Natural killer cell (primary cell): ENCODE measurements around the gene CCDC187. TPM values are rescaled to one million over a fixed set of nuclear protein-coding genes. Genes with fewer than 3 reads are reported as not detected.

Experiments
- ATAC-seq, 3 donors: fragments of 150-1000 bp in 2 of 3; fragments of 200-7000 bp in 1 of 3; cut with Tn5 transposase; 1 replicate in 1 of 3; 2 replicates in 2 of 3; pipeline ENCODE4 v1.10.0; 2021; ENCODE audit warnings: mild to moderate bottlenecking in 2 of 3, moderate library complexity in 2 of 3
- DNase-seq, 2 donors: peaks; one replicate each; pipeline versions ENCODE4 v3.0.0 to v3.0.0-alpha.2; 2013 to 2021; ENCODE audit warnings: mixed read lengths in 1 of 2
- H3K27ac ChIP-seq: one replicate; pipeline ENCODE4 v1.5.1; 2013; ENCODE audit warnings: mild to moderate bottlenecking, low read length
- H3K27me3 ChIP-seq: one replicate; pipeline ENCODE4 v1.6.1; 2013; ENCODE audit warnings: low read length; ENCODE audit not compliant: control insufficient read depth, insufficient read depth
- H3K36me3 ChIP-seq: one replicate; pipeline ENCODE4 v1.6.1; 2013; ENCODE audit warnings: low read length; ENCODE audit not compliant: control insufficient read depth, insufficient read depth
- H3K4me1 ChIP-seq: one replicate; pipeline ENCODE4 v1.6.1; 2013; ENCODE audit warnings: low read length; ENCODE audit not compliant: control insufficient read depth, insufficient read depth
- H3K4me3 ChIP-seq: one replicate; pipeline ENCODE4 v1.5.1; 2013; ENCODE audit warnings: low read length
- H3K9me3 ChIP-seq: one replicate; pipeline ENCODE4 v1.6.1; 2013; ENCODE audit warnings: low read length; ENCODE audit not compliant: control insufficient read depth, insufficient read depth
- H3K27ac Mint-ChIP-seq, 2 donors: one replicate each; pipeline ENCODE4 v1.8.0; 2022; ENCODE audit warnings: mild to moderate bottlenecking in 2 of 2, mixed read lengths in 2 of 2, moderate library complexity in 1 of 2
- H3K27me3 Mint-ChIP-seq, 2 donors: one replicate each; pipeline ENCODE4 v1.8.0; 2022; ENCODE audit warnings: low read depth in 2 of 2, mixed read lengths in 2 of 2
- H3K36me3 Mint-ChIP-seq: one replicate; pipeline ENCODE4 v1.8.0; 2022; ENCODE audit warnings: mixed read lengths
- H3K4me1 Mint-ChIP-seq, 2 donors: one replicate each; pipeline ENCODE4 v1.8.0; 2022; ENCODE audit warnings: mixed read lengths in 2 of 2
- H3K4me3 Mint-ChIP-seq: one replicate; pipeline ENCODE4 v1.8.0; 2022; ENCODE audit warnings: mild to moderate bottlenecking, moderate library complexity, mixed read lengths
- H3K9me3 Mint-ChIP-seq, 2 donors: one replicate each; pipeline ENCODE4 v1.8.0; 2022; ENCODE audit warnings: mixed read lengths in 2 of 2
- WGBS: methylation state at CpG from one replicate; pipeline ENCODE4 v1.1.7; 2013; ENCODE audit warnings: missing lambda C conversion rate; ENCODE audit not compliant: insufficient coverage; 5-methylcytosine and 5-hydroxymethylcytosine counted together
- intact Hi-C: fragments of 100-400 bp; cut with micrococcal nuclease; formaldehyde crosslinking; loops from one replicate; pipeline ENCODE4 v1.14.2; 2022
- total RNA-seq, 4 donors: library from RNA; stranded (reverse); fragments of 120-200 nt in 1 of 4; gene quantifications; one replicate each; pipeline versions ENCODE4 v1.2.3 to v1.2.4, GENCODE V29; 2013 to 2022
- TF ChIP-seq, protein P1 (sequence below): fragments of 200-600 bp; IDR thresholded peaks from one replicate; pipeline ENCODE4 v1.8.0; 2022; ENCODE audit warnings: antibody characterized with exemption

Gene CCDC187
- total RNA-seq, 3 donors from 2014 or later (not counting 1 experiment from before 2014, with no cell fraction given) = 0.18 TPM; not detected in 2

DNA sequence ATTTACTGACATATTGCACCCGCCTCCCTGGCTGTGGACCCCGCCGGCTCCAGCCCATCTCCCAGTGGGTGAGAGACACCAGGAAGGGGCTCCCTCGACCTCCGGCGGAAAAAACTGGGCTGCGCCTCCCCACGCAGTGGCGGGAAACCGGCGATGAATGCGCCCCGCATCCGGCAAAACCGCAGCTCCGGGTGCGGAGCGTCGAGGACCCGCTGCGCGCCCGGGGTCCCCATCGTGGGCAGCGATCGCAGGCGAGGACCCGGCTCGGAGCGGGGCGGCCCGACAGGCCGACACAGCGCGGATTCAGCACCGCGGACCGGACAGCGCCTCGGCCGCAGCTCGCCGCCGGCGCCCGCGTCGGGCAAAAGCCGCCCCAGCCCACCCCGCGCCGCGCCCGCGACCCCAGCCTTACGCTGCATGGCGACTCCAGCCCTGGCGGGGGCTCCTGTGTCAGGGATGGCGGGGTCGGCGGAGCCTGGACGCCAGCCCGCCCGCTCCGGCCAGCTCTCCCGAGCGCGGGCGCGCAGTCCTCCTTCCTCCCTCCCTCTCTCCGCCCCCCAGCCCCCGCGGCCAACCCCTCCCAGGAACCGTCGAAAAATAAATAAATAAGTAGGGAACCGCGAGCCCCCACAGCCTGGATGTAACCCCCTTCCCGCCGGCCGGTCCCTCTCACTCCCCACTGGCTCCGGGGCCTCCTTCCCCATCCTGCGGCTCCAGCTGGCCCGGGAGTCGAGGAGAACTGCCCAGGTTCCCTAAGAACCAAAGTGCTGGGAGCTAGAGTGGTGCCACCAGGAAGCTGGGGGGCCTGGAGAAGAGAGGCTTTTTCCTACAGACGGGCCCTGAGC is 102.1 kb downstream of the CCDC187 start:
- H3K27me3 ChIP-seq = peaks cover 45% of the 10 kb centered on the region
- intact Hi-C loops = no loop called here
- H3K4me3 ChIP-seq = no peak overlapping the region
- H3K4me3 Mint-ChIP-seq = no peak overlapping the region
- 10% methylated on average over 85 of the region's 85 CpGs for WGBS
- no peak overlapping the region for H3K27ac ChIP-seq
- peaks cover 3% of the 10 kb centered on the region for H3K4me1 ChIP-seq
- ATAC-seq (peak in 2 of 3 donors; percentile 54 to 60), DNase-seq (peak in 1 of 2 donors; percentile 33)
- H3K4me1 Mint-ChIP-seq = peaks cover 4 to 7% of the 10 kb centered on the region in 2 donors
- no peaks in the 10 kb centered on the region for H3K9me3 Mint-ChIP-seq
- no peaks in the 10 kb centered on the region for H3K36me3 ChIP-seq
- TF ChIP-seq, protein P1, sequence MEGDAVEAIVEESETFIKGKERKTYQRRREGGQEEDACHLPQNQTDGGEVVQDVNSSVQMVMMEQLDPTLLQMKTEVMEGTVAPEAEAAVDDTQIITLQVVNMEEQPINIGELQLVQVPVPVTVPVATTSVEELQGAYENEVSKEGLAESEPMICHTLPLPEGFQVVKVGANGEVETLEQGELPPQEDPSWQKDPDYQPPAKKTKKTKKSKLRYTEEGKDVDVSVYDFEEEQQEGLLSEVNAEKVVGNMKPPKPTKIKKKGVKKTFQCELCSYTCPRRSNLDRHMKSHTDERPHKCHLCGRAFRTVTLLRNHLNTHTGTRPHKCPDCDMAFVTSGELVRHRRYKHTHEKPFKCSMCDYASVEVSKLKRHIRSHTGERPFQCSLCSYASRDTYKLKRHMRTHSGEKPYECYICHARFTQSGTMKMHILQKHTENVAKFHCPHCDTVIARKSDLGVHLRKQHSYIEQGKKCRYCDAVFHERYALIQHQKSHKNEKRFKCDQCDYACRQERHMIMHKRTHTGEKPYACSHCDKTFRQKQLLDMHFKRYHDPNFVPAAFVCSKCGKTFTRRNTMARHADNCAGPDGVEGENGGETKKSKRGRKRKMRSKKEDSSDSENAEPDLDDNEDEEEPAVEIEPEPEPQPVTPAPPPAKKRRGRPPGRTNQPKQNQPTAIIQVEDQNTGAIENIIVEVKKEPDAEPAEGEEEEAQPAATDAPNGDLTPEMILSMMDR = no peak
- H3K9me3 ChIP-seq = no peaks in the 10 kb centered on the region
- peaks cover 3 to 15% of the 10 kb centered on the region in 2 donors for H3K27me3 Mint-ChIP-seq
- H3K27ac Mint-ChIP-seq = no peak overlapping the region
- no peaks in the 10 kb centered on the region for H3K36me3 Mint-ChIP-seq

DNA sequence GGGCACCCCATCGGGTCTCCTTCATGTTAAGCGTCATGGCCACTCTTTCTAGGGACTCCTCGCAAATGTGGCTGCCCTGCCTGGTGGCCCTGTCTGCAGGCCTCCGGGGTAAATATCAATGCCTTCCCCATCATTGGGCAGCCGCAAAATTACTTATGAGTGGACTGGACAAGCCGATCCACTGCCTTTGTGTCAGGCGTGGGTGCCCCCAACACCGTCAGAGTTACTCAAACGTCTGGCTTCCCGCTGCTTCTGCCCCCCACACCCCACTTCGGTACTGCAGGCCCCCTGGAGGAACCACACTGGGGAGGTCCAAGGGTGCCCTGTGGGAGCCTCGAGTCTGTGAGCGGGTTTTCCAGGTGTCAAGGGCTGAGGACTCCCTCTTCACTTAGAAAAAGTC is 102.7 kb downstream of the CCDC187 start:
- H3K27ac Mint-ChIP-seq = no peak overlapping the region
- intact Hi-C loops = no loop called here
- Histone ChIP-seq H3K27ac (no peak overlapping the region), H3K4me3 (no peak overlapping the region), H3K27me3 (peaks cover 52% of the 10 kb centered on the region), H3K36me3 (no peaks in the 10 kb centered on the region), H3K4me1 (peaks cover 3% of the 10 kb centered on the region), H3K9me3 (no peaks in the 10 kb centered on the region)
- no peaks in the 10 kb centered on the region for H3K36me3 Mint-ChIP-seq
- H3K4me3 Mint-ChIP-seq = no peak overlapping the region
- H3K27me3 Mint-ChIP-seq = peaks cover 10 to 21% of the 10 kb centered on the region in 2 donors
- ATAC-seq (no peak), DNase-seq (no peak)
- WGBS = 53% methylated on average over 13 of the region's 13 CpGs
- H3K9me3 Mint-ChIP-seq = no peaks in the 10 kb centered on the region
- TF ChIP-seq, protein P1 = no peak
- H3K4me1 Mint-ChIP-seq = peaks cover 0 to 3% of the 10 kb centered on the region in 2 donors

DNA sequence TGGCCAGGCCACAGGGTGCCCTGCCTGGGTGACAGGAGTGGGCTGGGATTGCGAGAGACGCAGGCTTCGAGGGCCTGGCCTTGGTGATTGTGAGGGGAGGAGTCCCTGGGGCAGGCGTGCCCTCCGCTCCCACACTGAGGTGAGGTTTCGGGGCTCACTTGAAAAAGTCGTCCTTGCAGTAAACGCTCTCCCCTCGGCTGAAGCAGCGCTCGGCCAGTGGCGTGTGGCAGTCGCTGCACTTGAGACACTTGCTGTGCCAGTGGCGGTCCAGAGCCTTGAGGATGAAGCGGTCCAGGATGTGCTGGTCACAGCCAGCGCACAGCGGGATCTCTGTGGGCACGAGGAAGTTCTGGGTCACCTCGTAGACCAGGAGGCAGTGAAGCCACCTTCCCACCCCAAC is 103.5 kb downstream of the CCDC187 start:
- Mint-ChIP-seq H3K4me1 (no peaks in the 10 kb centered on the region), H3K9me3 (no peaks in the 10 kb centered on the region), H3K36me3 (no peaks in the 10 kb centered on the region), H3K27me3 (peaks cover 11 to 24% of the 10 kb centered on the region in 2 donors), H3K4me3 (no peak overlapping the region), H3K27ac (no peak overlapping the region)
- H3K27ac ChIP-seq = no peak overlapping the region
- peaks cover 56% of the 10 kb centered on the region for H3K27me3 ChIP-seq
- intact Hi-C loops = no loop called here
- 53% methylated on average over 19 of the region's 19 CpGs for WGBS
- ATAC-seq (no peak), DNase-seq (no peak)
- no peak overlapping the region for H3K4me3 ChIP-seq
- no peaks in the 10 kb centered on the region for H3K9me3 ChIP-seq
- no peaks in the 10 kb centered on the region for H3K36me3 ChIP-seq
- TF ChIP-seq, protein P1 = no peak
- peaks cover 3% of the 10 kb centered on the region for H3K4me1 ChIP-seq

Other genes starting within 250 kb of the CCDC187 start
- 10 to 100 TPM; 14.5 to 21.6 (median 21.2) TPM for gene NACC2, start 208.8 kb downstream of the CCDC187 start, total RNA-seq
- 10 to 100 TPM; 19.5 to 34.3 (median 33.6) TPM for gene TMEM250, start 185.2 kb downstream of the CCDC187 start, total RNA-seq
- under 1 TPM in 1 of 3 donors, not detected in 2; 0.38 TPM for gene LHX3, start 99.0 kb downstream of the CCDC187 start, total RNA-seq
- gene QSOX2, start 58.3 kb downstream of the CCDC187 start, total RNA-seq = 10 to 100 TPM; 10.8 to 16.7 (median 16.6) TPM
- 1 to 10 TPM; 2.6 to 4.2 (median 3.4) TPM for gene GPSM1, start 23.4 kb upstream of the CCDC187 start, total RNA-seq
- gene DNLZ, start 59.6 kb upstream of the CCDC187 start, total RNA-seq = 10 to 100 TPM; 24.6 to 34.8 (median 28.9) TPM
- 1 to 10 TPM; 1.6 to 4.2 (median 4.0) TPM for gene CARD9, start 69.6 kb upstream of the CCDC187 start, total RNA-seq
- gene SNAPC4, start 96.1 kb upstream of the CCDC187 start, total RNA-seq = 10 to 100 TPM in 1 of 3 donors, 1 to 10 TPM in 2; 9.0 to 11.3 (median 9.4) TPM
- gene ENTR1, start 106.5 kb upstream of the CCDC187 start, total RNA-seq = 10 to 100 TPM; 38.7 to 62.3 (median 41.6) TPM
- 10 to 100 TPM; 78.3 to 84.8 (median 79.3) TPM for gene PMPCA, start 106.6 kb upstream of the CCDC187 start, total RNA-seq
- gene INPP5E, start 135.8 kb upstream of the CCDC187 start, total RNA-seq = 10 to 100 TPM; 12.1 to 15.7 (median 14.4) TPM
- gene SEC16A, start 178.9 kb upstream of the CCDC187 start, total RNA-seq = 10 to 100 TPM; 84.3 to 89.0 (median 87.1) TPM
- 100 to 1,000 TPM; 126 to 228 (median 192) TPM for gene NOTCH1, start 242.0 kb upstream of the CCDC187 start, total RNA-seq